Kidney epithelial cell (primary cell): ENCODE results near the gene CAMTA1. TPM values are rescaled to one million over a fixed set of nuclear protein-coding genes. Genes with fewer than 3 reads are reported as not detected.

Source experiments
- DNase-seq: peaks from one replicate; pipeline ENCODE4 v3.0.0-alpha.2; 2010; ENCODE audit warnings: low read depth
- H3K27me3 ChIP-seq: 2 replicates; pipeline ENCODE4 v1.6.0; 2011; ENCODE audit warnings: low read length; ENCODE audit not compliant: control insufficient read depth, insufficient read depth
- H3K36me3 ChIP-seq: 2 replicates; pipeline ENCODE4 v1.5.1; 2011; ENCODE audit warnings: low read length; ENCODE audit not compliant: control insufficient read depth, insufficient read depth
- H3K4me3 ChIP-seq: 2 replicates; pipeline ENCODE4 v1.5.1; 2011; ENCODE audit warnings: low read depth, mild to moderate bottlenecking, control low read depth, low read length
- CTCF ChIP-seq: IDR thresholded peaks from 2 replicates; pipeline ENCODE4 v1.5.1; 2011; ENCODE audit warnings: mild to moderate bottlenecking, moderate library complexity, low read length, control low read depth, inconsistent platforms; ENCODE audit not compliant: insufficient read depth, poor library complexity, severe bottlenecking
- total RNA-seq: library from RNA; depleted of rRNA; stranded (reverse); fragments of >200 nt; gene quantifications from 2 replicates; pipeline ENCODE4 v1.2.3, GENCODE V29; 2015

Gene CAMTA1
- total RNA-seq, 1 donor from 2014 or later: 76.5 TPM

GRCh38 chr1:7615138-7615537 is 829.9 kb downstream of the CAMTA1 start:
- Histone ChIP-seq H3K27me3 (peaks cover 2% of the 10 kb centered on the region), H3K4me3 (no peak overlapping the region), H3K36me3 (no peaks in the 10 kb centered on the region)
- DNase-seq: no peak
- TF ChIP-seq CTCF: no peak

- H3K27me3 ChIP-seq: peaks cover 2% of the 10 kb centered on the region
- no peak for DNase-seq
- no peak for TF ChIP-seq CTCF
- no peaks in the 10 kb centered on the region for H3K36me3 ChIP-seq
- no peak overlapping the region for H3K4me3 ChIP-seq
These were observed 831.0 kb downstream of the CAMTA1 start for GRCh38 chr1:7616076-7616832.

GRCh38 chr1:7616953-7617352 is 831.7 kb downstream of the CAMTA1 start:
- DNase-seq: no peak
- H3K27me3 ChIP-seq: peaks cover 2% of the 10 kb centered on the region

GRCh38 chr1:7617826-7618225 is 832.6 kb downstream of the CAMTA1 start:
- DNase-seq: no peak
- TF ChIP-seq CTCF: no peak
- Histone ChIP-seq H3K4me3 (no peak overlapping the region), H3K27me3 (peaks cover 2% of the 10 kb centered on the region), H3K36me3 (no peaks in the 10 kb centered on the region)

More at GRCh38 chr1:7616953-7617352, 831.7 kb downstream of the CAMTA1 start:
- H3K4me3 ChIP-seq: no peak overlapping the region
- TF ChIP-seq CTCF: no peak
- no peaks in the 10 kb centered on the region for H3K36me3 ChIP-seq

GRCh38 chr1:7620196-7620595 is 834.9 kb downstream of the CAMTA1 start:
- no peak for DNase-seq
- Histone ChIP-seq H3K36me3 (no peaks in the 10 kb centered on the region), H3K27me3 (peaks cover 1% of the 10 kb centered on the region), H3K4me3 (no peak overlapping the region)
- TF ChIP-seq CTCF: no peak
